HG02571 (cell line): ENCODE results near the gene IRS2.
A peak's percentile ranks its signal among the peaks of the same experiment; 100 is the strongest.
"Not testable (repeated sequence)": the region's sequence is repeated elsewhere in the genome, so short reads cannot be mapped to it uniquely, and the experiment has no call there.

Experiments
- ATAC-seq: cut with Tn5 transposase; IDR thresholded peaks from one replicate; pipeline ENCODE4 v1.9.1; 2021; ENCODE audit warnings: mild to moderate bottlenecking, moderate library complexity; ENCODE audit not compliant: unreplicated experiment

Gene IRS2, protein sequence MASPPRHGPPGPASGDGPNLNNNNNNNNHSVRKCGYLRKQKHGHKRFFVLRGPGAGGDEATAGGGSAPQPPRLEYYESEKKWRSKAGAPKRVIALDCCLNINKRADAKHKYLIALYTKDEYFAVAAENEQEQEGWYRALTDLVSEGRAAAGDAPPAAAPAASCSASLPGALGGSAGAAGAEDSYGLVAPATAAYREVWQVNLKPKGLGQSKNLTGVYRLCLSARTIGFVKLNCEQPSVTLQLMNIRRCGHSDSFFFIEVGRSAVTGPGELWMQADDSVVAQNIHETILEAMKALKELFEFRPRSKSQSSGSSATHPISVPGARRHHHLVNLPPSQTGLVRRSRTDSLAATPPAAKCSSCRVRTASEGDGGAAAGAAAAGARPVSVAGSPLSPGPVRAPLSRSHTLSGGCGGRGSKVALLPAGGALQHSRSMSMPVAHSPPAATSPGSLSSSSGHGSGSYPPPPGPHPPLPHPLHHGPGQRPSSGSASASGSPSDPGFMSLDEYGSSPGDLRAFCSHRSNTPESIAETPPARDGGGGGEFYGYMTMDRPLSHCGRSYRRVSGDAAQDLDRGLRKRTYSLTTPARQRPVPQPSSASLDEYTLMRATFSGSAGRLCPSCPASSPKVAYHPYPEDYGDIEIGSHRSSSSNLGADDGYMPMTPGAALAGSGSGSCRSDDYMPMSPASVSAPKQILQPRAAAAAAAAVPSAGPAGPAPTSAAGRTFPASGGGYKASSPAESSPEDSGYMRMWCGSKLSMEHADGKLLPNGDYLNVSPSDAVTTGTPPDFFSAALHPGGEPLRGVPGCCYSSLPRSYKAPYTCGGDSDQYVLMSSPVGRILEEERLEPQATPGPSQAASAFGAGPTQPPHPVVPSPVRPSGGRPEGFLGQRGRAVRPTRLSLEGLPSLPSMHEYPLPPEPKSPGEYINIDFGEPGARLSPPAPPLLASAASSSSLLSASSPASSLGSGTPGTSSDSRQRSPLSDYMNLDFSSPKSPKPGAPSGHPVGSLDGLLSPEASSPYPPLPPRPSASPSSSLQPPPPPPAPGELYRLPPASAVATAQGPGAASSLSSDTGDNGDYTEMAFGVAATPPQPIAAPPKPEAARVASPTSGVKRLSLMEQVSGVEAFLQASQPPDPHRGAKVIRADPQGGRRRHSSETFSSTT (N-terminal part only)

DNA sequence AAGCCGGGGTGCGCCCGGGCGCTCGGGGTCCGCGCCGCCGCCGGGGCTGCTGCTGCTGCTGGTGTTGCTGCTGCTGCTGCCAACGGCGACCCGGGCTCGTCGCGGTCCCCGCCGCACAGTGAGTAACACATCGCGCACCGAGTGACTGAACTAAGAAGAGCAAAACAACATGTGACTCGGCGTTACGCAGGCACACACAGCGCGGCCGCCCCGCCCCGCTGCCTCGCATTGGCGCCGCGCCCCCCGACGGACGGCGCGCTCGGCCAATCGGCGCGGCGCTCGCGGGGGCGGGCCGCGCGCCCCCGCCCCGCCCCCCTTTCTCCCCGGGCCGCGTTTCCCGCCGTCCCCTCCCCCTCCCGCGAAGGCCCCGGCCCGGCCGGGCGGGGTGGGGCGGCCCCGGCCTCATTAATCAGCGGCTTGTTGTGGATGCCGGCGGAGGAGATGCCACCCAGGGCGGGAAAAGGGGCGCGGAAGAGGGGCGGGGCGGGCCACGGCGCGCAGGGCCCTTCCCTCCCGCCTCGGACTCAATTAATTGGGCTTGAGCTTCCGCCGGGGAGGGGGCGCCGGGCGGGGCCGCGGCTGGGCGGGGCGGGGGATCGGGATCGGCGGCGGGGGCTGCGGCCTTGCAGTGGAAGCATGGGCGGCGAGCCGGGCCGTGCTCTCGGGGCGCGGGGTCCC lies at the start of gene IRS2:
IRS2 (minus strand) TSS at position 127 of the 678 bp plus-strand sequence. CDS start 530 bp downstream, outside the sequence.
- peak; percentile 93 for ATAC-seq

DNA sequence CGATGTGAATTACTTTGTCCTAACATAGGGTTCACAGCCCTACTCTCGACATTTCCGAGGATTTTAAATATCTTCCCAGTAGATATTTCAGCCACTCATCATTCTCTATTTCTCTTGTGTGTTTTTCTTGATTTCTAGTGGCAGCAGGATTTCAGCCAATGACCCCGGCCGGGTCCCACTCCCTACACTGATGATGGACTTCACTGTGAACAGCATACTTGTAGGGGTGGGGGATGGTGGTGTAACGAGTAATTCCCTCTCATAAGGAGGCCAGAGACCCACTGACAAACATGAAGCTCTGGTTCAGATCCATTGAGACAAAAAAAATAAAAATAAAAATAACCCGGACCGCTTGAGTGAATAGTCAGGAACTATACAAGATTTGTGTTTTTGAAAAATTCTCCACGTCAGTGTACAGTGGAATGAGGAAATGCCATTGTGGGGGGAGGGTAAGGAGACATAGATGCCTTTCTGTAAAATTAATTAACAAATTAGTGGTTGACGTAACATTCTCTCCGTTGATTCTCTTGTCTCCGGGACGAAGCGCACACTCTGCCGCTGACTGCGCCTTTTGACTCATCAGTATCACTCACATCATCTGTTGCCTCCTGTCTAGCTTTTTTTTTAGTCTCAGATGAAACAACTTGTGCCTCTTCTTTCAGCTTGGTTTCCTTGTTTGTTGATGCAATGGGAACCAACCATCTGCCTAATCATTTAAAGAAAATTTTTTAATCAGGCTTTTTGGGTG lies 48.8 kb upstream of the IRS2 start:
- ATAC-seq: no peak

DNA sequence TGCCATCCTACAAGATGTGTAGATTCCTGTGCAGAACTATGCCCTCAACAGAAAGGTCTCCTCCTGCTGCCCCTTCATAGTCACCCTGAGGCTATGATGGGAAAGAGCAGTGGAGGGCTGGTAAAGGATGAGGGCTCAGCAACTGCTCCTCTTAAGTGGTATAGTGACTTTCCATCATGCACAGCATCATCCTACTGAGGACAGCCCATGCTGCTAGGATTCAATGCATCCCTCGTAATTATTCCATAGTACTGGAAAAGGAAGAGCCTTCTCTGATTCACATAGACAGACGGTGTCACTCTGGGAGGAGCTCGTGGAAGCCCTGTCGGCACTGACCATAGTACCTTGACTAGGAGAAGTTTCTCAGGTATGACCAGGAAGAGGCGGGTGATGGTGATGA lies 47.6 kb upstream of the IRS2 start:
- no peak for ATAC-seq

DNA sequence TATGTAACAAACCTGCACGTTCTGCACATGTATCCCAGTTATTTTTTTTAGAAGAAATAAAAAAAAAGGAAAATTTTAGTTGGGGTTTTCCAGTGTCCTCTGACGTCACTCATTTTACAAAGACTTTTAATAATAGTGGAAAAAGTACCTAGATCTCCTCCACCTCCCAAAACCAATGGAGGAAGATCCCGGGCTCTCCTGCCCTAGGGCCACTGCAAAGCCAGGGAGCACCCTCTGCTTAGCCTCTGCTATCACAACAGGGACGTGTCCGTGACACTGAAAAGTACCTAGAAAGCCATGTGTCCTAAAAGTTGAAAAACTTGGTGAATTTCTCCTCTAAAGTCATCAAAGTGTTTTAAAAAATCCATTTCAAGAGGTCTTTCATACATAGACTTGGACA lies 46.7 kb upstream of the IRS2 start:
- ATAC-seq: no peak

DNA sequence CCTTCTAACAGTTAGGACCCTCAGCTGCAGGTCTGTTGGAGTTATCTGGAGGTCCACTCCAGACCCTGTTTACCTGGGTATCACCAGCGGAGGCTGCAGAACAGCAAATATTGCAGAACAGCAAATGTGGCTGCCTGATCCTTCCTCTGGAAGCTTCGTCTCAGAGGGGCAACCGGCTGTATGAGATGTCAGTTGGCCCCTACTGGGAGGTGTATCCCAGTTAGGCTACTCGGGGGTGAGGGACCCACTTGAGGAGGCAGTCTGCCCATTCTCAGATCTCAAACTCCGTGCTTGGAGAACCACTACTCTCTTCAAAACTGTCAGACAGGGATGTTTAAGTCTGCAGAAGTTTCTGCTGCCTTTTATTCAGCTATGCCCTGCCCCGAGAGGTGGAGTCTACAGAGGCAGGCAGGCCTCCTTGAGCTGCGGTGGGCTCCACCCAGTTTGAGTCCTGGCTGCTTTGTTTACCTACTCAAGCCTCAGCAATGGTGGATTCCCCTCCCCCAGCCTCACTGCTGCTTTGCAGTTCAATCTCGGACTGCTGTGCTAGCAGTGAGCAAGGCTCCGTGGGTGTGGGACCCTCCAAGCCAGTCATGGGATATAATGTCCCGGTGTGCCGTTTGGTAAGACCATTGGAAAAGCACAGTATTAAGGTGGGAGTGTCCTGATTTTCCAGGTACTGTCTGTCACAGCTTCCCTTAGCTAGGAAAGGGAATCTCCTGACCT lies 42.4 kb upstream of the IRS2 start:
- not testable (repeated sequence) for ATAC-seq

DNA sequence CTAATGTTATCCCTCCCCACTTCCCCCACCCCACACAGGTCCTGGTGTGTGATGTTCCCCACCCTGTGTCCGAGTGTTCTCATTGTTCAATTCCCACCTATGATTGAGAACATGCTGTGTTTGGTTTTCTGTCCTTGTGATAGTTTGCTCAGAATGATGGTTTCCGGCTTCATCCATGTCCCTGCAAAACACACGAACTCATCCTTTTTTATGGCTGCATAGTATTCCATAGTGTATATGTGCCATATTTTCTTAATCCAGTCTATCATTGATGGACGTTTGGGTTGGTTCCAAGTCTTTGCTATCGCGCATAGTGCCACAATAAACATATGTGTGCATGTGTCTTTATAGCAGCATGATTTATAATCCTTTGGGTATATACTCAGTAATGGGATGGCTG lies 36.8 kb upstream of the IRS2 start:
- ATAC-seq: not testable (repeated sequence)

DNA sequence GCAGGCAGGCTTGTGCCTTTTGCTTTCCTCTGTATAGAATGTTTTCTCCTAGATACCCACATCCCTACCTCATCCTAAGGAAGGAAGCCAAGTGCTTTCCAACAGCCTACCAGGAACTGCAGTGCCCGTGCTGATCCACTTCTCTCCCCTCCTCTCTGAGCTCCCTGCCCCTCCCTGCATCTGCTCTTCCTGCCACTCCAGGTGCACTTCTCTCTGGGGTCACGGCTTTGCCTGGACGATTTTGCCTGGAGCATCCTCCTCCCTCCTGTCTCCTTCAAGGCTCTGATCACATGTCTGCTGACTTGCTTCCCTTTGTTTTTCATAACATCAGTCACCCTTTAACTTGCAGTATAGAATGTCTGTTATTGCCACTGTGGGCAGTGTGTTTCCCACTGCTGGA lies 34.7 kb upstream of the IRS2 start:
- no peak for ATAC-seq

DNA sequence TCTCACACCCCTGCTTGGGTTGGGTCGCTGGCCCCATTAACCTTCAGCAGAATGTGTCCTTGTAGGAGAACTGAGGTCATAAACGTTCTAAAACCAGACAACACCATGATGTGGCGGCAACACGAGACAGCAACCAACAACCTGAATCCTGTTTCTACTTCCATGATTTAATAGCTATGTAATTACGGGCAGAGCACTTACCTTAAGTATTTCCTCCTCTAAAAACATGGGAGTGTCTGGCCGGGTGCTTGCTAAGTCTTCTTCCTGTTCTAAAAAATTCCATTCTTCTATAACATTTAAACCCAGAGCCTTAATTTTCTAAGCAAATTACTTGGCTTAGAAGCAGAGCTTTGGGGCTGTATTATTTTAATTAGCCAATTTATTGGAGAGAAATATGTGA lies 33.5 kb upstream of the IRS2 start:
- ATAC-seq: no peak

DNA sequence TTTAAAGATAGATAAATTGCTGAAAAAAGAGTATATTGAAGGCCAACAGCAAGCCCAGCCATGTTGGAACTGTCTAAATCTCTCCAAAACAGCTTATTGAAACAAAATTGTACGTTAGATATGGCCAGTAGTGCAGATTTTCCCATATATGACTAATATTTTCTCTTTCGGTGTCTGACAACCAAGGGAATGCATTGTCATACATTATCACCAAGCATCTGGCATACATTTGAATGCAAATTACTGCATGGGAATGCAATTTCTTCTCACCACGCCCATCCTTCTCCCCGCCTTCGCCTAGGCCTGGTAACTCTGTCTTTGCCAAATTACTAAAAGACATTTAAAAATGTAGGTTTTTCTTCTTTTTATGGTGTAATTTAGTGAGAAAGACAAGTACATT lies 32.5 kb upstream of the IRS2 start:
- ATAC-seq: no peak

DNA sequence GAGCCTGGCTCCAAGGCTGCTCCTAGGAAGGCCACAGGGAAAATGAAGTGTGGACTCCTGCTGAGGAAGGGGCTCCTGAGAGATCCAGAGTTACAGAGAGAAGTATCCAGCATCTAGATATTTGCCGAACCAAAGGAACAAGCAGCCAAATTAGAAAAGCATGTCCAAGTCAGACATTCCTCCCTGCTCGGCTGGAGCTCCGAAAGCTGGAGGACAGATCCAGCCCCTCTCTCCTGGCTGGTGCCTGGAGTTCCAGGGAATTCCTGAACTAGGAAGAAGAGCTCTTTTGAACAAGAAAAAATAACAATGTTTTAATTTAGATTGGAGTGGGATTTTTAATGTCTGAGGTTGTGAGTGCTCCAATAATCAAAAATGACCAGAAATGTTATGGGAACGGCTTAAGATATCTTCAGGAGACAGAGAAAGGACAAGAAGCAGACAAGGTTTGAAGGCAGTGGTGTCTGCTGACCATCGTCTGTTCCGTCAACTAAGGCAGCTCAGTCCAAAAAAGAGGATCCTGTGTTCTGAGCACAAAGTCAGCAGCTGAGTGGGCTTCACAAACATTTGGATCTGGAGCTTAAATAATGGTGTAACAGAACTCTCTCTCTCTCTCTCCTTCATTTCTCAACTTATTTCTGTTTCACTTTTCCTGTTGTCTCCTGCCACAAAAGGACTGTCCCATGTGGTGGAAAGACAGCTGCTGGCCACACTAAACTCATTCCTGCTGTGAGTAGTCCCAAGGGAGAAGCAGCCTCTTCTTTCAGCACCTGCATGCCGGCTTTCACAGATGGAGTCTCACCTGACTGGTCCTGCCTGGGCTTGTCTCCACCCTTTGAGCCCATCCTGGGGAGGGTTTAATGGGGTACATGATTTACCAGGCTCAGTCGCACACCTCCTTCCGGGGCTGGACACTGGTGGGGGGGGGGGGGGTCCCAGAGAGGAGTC lies 31.5 kb upstream of the IRS2 start:
- no peak for ATAC-seq

DNA sequence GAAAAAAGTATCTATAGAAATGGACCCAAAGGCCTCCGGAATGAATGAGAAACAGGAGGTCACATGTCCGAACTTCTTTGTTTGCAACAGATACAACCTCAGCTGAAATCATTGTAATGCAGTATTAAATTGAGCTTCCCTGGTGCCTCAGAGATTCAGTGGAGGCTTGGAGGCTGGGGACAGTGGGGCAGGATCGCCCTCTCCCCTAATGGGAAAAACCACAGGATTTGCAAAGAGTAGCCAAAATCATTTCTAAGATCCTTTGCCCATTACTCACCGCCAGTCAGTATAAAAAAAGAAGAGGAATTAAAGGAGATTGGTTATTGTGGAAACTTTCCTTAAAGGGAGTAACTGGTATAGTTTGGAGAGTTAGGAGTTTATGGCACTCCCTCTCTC lies 30.4 kb upstream of the IRS2 start:
- ATAC-seq: no peak

DNA sequence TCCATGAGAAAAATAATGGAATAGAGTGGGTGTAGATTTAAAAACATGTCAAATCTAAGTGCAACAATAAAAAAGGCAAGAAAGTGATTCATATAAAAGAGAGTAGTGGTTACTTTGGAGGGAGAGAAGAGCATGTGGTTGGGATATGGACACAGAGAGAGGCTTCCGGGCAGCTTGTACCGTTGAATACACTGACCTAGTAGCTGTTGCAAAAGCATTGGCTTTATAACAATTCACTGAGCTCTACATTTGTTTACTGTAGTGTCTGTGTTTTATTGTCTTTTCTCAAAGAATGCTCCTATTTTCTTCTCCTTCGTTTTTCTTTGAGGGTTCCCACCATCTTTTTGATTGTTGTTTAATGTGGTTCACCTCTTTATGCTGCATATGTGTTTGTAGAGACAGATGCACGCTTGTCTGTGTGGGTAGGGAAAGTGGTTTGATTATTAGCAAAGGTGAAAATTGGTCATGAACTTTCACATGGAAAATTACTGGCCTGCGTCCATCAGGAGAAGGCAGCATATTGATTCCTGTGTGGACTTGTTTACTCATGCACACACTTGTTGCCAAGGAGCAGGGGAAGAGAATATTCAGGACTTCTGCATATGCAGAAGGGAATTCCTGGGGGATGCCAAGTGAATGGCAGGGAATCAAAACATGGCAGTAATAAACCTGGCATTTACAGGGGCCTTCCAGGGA lies 29.9 kb upstream of the IRS2 start:
- ATAC-seq: no peak

DNA sequence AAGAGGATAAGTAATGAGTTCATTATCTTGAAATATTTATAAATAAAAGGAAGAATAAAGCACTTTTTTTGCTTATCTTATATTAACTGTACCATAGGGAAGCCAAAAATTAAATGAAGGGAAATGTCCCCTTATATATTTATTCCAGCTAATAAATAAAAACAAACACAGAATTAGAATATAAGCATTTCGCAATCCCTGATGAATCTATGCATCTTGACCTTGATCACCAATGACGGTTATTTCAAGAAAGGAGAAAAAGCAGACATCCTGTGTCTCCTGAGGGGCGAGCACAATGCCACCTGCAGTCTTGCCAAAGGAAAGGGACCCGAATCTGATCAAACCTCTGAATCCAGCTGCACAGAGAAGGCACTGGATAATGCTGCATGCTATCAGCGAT lies 29.3 kb upstream of the IRS2 start:
- no peak for ATAC-seq

DNA sequence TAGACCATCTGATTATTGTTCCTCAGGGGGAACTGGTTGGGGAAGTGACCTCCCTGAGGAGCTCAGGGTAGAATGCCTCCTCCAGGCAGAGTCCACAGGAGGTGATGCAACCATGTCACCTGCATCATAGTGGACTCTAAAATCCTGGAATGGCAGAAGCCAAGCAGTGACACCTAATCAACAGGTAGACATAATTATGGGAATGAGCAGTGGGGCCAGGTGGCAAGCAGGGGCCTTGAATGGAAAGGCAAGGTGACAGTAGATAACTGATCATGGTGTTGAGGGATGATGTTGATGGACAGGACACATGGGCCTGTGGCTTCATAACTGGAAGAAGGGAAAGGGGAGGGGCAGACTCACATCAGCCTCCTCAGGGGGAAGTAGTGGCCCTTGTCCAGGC lies 27.3 kb upstream of the IRS2 start:
- no peak for ATAC-seq

DNA sequence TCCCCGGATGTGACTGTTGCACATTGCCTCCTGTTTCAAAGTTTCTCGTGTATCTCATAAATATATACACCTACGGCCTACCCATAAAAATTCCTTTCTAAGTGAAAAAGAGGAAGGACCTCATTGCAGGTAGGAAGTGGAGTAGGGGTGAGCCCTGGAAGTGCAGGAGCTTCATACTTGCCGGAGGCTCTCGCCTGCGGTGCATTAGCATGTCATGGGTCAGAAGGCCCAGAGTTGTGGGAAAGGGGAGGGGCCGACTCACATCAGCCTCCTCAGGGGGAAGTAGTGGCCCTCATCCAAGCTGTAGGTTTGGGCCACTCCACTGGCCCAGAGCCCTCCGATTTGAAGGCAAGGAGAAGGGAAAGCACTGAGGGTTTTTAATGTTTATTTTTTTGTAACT lies 26.0 kb upstream of the IRS2 start:
- no peak for ATAC-seq

DNA sequence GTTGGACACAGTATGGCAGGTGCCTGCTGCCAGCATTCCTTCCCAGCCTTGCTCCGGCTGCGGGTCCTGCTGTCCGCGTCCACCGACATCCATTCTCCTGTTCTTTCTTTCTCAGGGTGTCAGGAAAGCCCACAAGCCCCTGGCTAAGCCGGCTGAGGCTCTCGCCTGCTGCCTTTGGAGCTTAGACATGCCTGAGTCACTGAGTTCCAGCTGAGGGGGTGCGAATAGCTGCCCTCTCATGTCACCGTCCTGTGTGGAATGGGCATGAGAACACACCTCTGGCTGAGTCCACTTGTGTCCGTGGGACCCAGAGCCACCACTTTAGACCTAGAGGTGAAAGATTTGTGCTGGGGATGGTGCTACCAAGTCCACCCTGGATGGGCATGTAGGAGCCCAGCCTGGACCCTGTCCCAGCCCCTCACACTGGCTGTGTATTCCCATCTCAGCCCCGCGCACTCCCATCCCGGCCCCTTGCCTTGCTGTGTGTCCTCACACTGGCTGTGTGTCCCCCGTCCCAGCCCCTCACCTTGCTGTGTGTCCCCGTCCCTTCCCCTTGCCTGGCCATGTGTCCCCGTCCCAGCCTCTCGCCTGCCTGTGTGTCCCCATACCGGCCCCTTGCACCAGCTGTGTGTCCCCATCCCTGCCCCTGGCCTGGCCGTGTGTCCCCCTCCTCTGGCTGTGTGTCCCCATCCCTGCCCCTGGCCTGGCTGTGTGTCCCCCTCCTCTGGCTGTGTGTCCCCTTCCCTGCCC lies 24.6 kb upstream of the IRS2 start:
- ATAC-seq: no peak
